CD14-positive monocyte (primary cell): ENCODE results near the gene TMUB1. TPM values are rescaled to one million over a fixed set of nuclear protein-coding genes. Genes with fewer than 3 reads are reported as not detected.

Experiments used
- DNase-seq, 3 donors: peaks; one replicate each; pipeline ENCODE4 v3.0.0-alpha.2; 2011 to 2022
- H2AFZ ChIP-seq: 2 replicates; pipeline ENCODE4 v1.6.0; 2012; ENCODE audit warnings: mild to moderate bottlenecking, low read depth, low read length, inconsistent platforms; ENCODE audit not compliant: insufficient read depth, poor library complexity, severe bottlenecking
- H3K27ac ChIP-seq, 2 donors: 1 replicate in 1 of 2; 2 replicates in 1 of 2; pipeline ENCODE4 v1.5.1; 2012 to 2013; ENCODE audit warnings: low read length in 2 of 2, control low read depth in 1 of 2, inconsistent platforms in 1 of 2, low read depth in 1 of 2, mild to moderate bottlenecking in 1 of 2
- H3K27me3 ChIP-seq, 2 donors: one replicate each; pipeline versions ENCODE4 v1.6.0 to v1.6.1; 2011 to 2013; ENCODE audit warnings: low read length in 2 of 2; ENCODE audit not compliant: control insufficient read depth in 2 of 2, insufficient read depth in 2 of 2
- H3K36me3 ChIP-seq, 2 donors: replicated peaks in 1 of 2; 1 replicate in 1 of 2; 2 replicates in 1 of 2; pipeline versions ENCODE4 v1.5.1 to v1.6.1; 2012 to 2013; ENCODE audit warnings: low read length in 2 of 2, control low read depth in 1 of 2, inconsistent platforms in 1 of 2, mild to moderate bottlenecking in 1 of 2; ENCODE audit not compliant: insufficient read depth in 2 of 2, control insufficient read depth in 1 of 2
- H3K4me1 ChIP-seq, 2 donors: 1 replicate in 1 of 2; 2 replicates in 1 of 2; pipeline versions ENCODE4 v1.5.1 to v1.6.1; 2012 to 2013; ENCODE audit warnings: low read length in 2 of 2, control low read depth in 1 of 2, inconsistent platforms in 1 of 2, mild to moderate bottlenecking in 1 of 2, moderate library complexity in 1 of 2; ENCODE audit not compliant: insufficient read depth in 2 of 2, control insufficient read depth in 1 of 2
- H3K4me2 ChIP-seq: replicated peaks from 2 replicates; pipeline ENCODE3; 2012; ENCODE audit warnings: low read length, moderate library complexity, mild to moderate bottlenecking; ENCODE audit not compliant: poor library complexity, severe bottlenecking; ENCODE audit errors: extremely low read depth
- H3K4me3 ChIP-seq, 3 experiments: fragments of 200-600 bp in 1 of 3; sonication (generic) in 1 of 3; replicated peaks in 1 of 3; 1 replicate in 2 of 3; 2 replicates in 1 of 3; pipeline ENCODE4 v1.5.1; 2011 to 2013; ENCODE audit warnings: low read length in 3 of 3, mild to moderate bottlenecking in 3 of 3, control low read depth in 2 of 3, low read depth in 2 of 3, inconsistent platforms in 1 of 3, moderate library complexity in 1 of 3
- H3K79me2 ChIP-seq: 2 replicates; pipeline ENCODE4 v1.6.0; 2012; ENCODE audit warnings: mild to moderate bottlenecking, control low read depth, inconsistent platforms, low read length, moderate library complexity; ENCODE audit not compliant: insufficient read depth
- H3K9ac ChIP-seq: 2 replicates; pipeline ENCODE4 v1.6.0; 2017; ENCODE audit warnings: low read length, mild to moderate bottlenecking; ENCODE audit not compliant: insufficient read depth, poor library complexity, severe bottlenecking
- H3K9me3 ChIP-seq, 2 donors: replicated peaks in 1 of 2; 1 replicate in 1 of 2; 2 replicates in 1 of 2; pipeline versions ENCODE4 v1.5.1 to v1.6.1; 2012 to 2013; ENCODE audit warnings: low read length in 2 of 2, control low read depth in 1 of 2; ENCODE audit not compliant: control insufficient read depth in 1 of 2, insufficient read depth in 1 of 2
- H4K20me1 ChIP-seq: 2 replicates; pipeline ENCODE4 v1.6.0; 2012; ENCODE audit warnings: mild to moderate bottlenecking, low read length, control low read depth, moderate library complexity; ENCODE audit not compliant: insufficient read depth
- H3K27ac Mint-ChIP-seq, 7 donors: one replicate each; pipeline ENCODE4 v1.8.0; 2020; ENCODE audit warnings: mild to moderate bottlenecking in 7 of 7, mixed read lengths in 7 of 7, moderate library complexity in 6 of 7, inconsistent platforms in 2 of 7
- H3K27me3 Mint-ChIP-seq, 3 donors: one replicate each; pipeline ENCODE4 v1.8.0; 2021 to 2022; ENCODE audit warnings: low read depth in 3 of 3, mild to moderate bottlenecking in 3 of 3, mixed read lengths in 3 of 3, moderate library complexity in 3 of 3, inconsistent platforms in 1 of 3
- H3K36me3 Mint-ChIP-seq, 2 donors: one replicate each; pipeline ENCODE4 v1.8.0; 2020; ENCODE audit warnings: mixed read lengths in 2 of 2, inconsistent platforms in 1 of 2, mild to moderate bottlenecking in 1 of 2
- H3K4me1 Mint-ChIP-seq: one replicate; pipeline ENCODE4 v1.8.0; 2020; ENCODE audit warnings: mild to moderate bottlenecking, mixed read lengths
- H3K4me3 Mint-ChIP-seq, 2 donors: one replicate each; pipeline ENCODE4 v1.8.0; 2020; ENCODE audit warnings: mild to moderate bottlenecking in 2 of 2, mixed read lengths in 2 of 2, moderate library complexity in 1 of 2
- H3K9me3 Mint-ChIP-seq, 7 donors: one replicate each; pipeline ENCODE4 v1.8.0; 2020 to 2022; ENCODE audit warnings: mixed read lengths in 7 of 7, mild to moderate bottlenecking in 6 of 7, moderate library complexity in 6 of 7, inconsistent platforms in 2 of 7
- CTCF ChIP-seq: fragments of 200-600 bp; IDR thresholded peaks from one replicate; pipeline ENCODE4 v1.8.0; 2022; ENCODE audit warnings: antibody characterized with exemption, mild to moderate bottlenecking
- WGBS: methylation state at CpG from one replicate; pipeline ENCODE4 v1.1.5; 2013; ENCODE audit warnings: missing lambda C conversion rate; ENCODE audit not compliant: insufficient coverage; 5-methylcytosine and 5-hydroxymethylcytosine counted together
- intact Hi-C, 2 donors: fragments of 100-400 bp; cut with micrococcal nuclease; formaldehyde crosslinking; loops; one replicate each; pipeline versions ENCODE4 v1.15.0 to v1.15.1; 2023
- polyA plus RNA-seq, 3 donors: library from polyadenylated mRNA; depleted of rRNA in 1 of 3; unstranded in 2 of 3; stranded (reverse) in 1 of 3; fragments of 300-500 nt in 2 of 3; fragments of >200 nt in 1 of 3; fragmentation: Illumina TruSeq in 2 of 3; gene quantifications; 1 replicate in 2 of 3; 2 replicates in 1 of 3; pipeline ENCODE4 v1.2.3, GENCODE V29; 2012 to 2021

Gene TMUB1
- polyA plus RNA-seq, 3 donors = 17.4 to 28.2 (median 19.8) TPM

GRCh38 chr7:151070574-151070960 is 12.7 kb downstream of the TMUB1 start:
- H2AFZ ChIP-seq = no peak overlapping the region
- Mint-ChIP-seq H3K9me3 (peaks cover 0 to 3% (median 0%) of the 10 kb centered on the region in 7 donors), H3K27me3 (no peaks in the 10 kb centered on the region), H3K36me3 (peaks cover 65 to 91% of the 10 kb centered on the region in 2 donors), H3K4me1 (no peaks in the 10 kb centered on the region), H3K4me3 (no peak overlapping the region), H3K27ac (peak overlapping the region in 1 of 7 donors; percentile 55)
- no peaks in the 10 kb centered on the region for H3K27me3 ChIP-seq
- H3K27ac ChIP-seq = no peak overlapping the region
- H3K36me3 ChIP-seq = peaks cover 90 to 95% of the 10 kb centered on the region in 2 donors
- DNase-seq = no peak
- H3K4me3 ChIP-seq = no peak overlapping the region
- peaks cover 43% of the 10 kb centered on the region for H4K20me1 ChIP-seq
- H3K9me3 ChIP-seq = no peaks in the 10 kb centered on the region
- H3K4me2 ChIP-seq = no peak overlapping the region
- no peaks in the 10 kb centered on the region for H3K4me1 ChIP-seq
- TF ChIP-seq CTCF = no peak
- over 99% methylated on average over 15 of the region's 15 CpGs for WGBS
- no peak overlapping the region for H3K9ac ChIP-seq
- H3K79me2 ChIP-seq = no peaks in the 10 kb centered on the region
- intact Hi-C loops = no loop called here

GRCh38 chr7:151069841-151070573 is 13.3 kb downstream of the TMUB1 start:
- no peak for TF ChIP-seq CTCF
- H3K27ac ChIP-seq = no peak overlapping the region
- no peak overlapping the region for H3K4me2 ChIP-seq
- peaks cover 0 to 3% (median 0%) of the 10 kb centered on the region in 7 donors for H3K9me3 Mint-ChIP-seq
- no peaks in the 10 kb centered on the region for H3K9me3 ChIP-seq
- H3K79me2 ChIP-seq = no peaks in the 10 kb centered on the region
- no peak overlapping the region for H3K4me3 ChIP-seq
- intact Hi-C loops = no loop called here
- H4K20me1 ChIP-seq = peaks cover 47% of the 10 kb centered on the region
- WGBS = 96% methylated on average over 15 of the region's 17 CpGs
- no peaks in the 10 kb centered on the region for H3K4me1 ChIP-seq
- no peaks in the 10 kb centered on the region for H3K4me1 Mint-ChIP-seq
- no peak overlapping the region for H3K9ac ChIP-seq
- peak overlapping the region in 1 of 7 donors; percentile 69 for H3K27ac Mint-ChIP-seq
- no peak for DNase-seq
- peaks cover 90 to 95% of the 10 kb centered on the region in 2 donors for H3K36me3 ChIP-seq
- no peak overlapping the region for H2AFZ ChIP-seq
- H3K4me3 Mint-ChIP-seq = no peak overlapping the region
- H3K36me3 Mint-ChIP-seq = peaks cover 65 to 91% of the 10 kb centered on the region in 2 donors
- no peaks in the 10 kb centered on the region for H3K27me3 ChIP-seq
- no peaks in the 10 kb centered on the region for H3K27me3 Mint-ChIP-seq
